Measurements from ENCODE around the gene TANC1.
"Not testable (repeated sequence)": the region's sequence is repeated elsewhere in the genome, so short reads cannot be mapped to it uniquely, and the experiment has no call there.

Gene TANC1

DNA sequence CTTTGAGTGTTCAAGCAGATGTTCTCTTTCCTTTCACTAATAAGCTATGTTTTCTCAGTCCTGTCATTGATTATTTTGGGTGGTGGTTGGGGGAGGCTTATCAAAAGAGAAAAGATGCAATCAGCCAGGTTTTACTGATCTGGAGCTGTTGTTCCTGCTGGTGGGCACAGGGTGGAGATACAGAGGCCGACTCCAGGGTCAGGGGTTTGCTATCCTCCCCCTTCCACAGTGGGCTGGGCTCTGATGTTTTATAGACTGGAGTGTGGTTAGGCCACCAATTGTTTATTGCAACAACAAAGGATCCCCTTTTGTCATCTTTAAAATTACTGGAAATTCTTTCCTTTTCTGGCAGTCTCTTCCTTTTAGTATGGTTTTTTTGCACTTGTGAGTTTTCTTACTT, 120.5 kb downstream of the TANC1 start:
- no peak for DNase-seq (ENCODE audit: low read depth, low spot score)

DNA sequence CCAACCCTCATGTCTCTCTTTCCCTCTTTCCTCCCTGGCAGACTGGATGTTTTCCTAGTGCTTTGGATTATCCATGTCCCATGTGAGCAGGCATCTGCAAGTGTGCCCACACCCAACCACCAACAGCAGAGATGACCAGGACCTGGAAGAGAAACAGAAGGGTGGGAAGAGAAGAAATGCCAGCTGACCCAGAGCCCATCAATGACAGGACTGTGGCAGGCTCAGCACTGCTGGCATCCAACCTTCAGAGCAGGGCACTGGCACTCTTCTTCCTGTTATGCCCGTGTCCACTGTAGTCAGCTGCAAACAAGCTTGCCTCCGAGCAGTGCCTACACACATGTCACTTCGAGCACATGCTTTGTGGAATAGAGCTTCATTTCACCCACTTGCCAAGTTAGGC, 121.1 kb downstream of the TANC1 start:
- no peak for DNase-seq (ENCODE audit: low read depth, low spot score)

DNA sequence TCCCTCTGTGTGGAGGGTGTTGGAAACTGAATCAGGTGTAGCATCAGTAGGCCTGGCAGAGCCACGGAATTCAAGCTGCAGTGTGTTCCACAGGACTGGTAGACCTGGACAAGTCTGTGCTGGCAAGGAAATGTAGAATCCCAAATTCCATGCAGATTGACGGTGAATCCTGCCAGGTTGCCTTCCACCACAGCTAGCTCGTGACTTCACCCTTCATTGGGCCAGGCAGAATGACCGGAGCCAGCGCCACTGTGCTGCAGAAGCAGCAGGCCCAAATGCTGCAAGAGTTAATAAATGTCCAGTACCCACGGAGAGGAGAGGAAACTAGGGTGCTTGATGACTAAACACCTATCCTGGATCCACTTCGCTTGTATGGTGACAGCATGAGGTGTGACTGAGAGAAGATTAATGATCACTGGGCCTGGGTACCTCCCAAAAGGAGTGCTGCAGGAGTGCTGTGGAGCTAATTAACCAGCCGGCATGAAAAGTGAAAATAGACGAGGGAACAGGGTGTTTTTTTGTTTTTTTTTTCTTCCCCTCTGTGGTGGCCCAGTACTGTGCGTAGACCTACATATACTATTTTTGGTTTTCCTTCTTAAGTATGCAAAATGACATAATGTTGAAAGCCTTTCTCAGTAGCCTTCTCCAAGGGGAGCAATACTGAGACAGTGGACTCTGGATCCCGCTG, 122.2 kb downstream of the TANC1 start:
- DNase-seq (ENCODE audit: low read depth, low spot score), result no peak

DNA sequence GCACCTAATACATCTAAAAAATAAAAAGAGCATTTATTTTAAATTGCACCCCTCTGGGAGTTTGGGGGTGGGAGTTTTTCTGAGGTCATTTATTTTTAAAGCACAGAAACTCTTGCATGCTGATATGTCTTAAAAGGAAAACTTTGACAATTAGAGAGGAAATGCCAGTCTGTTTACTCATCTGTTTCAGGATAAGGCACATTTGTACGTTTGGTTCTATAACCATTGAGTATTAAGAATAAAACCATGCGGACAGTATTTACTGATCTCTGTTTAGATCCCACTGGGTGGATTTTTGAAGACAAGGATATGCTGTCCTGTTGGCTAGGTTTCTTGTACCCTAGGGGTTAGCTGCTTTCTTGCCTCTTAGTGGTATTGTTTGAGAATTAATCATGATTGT, 122.9 kb downstream of the TANC1 start:
- no peak for DNase-seq (ENCODE audit: low read depth, low spot score)

DNA sequence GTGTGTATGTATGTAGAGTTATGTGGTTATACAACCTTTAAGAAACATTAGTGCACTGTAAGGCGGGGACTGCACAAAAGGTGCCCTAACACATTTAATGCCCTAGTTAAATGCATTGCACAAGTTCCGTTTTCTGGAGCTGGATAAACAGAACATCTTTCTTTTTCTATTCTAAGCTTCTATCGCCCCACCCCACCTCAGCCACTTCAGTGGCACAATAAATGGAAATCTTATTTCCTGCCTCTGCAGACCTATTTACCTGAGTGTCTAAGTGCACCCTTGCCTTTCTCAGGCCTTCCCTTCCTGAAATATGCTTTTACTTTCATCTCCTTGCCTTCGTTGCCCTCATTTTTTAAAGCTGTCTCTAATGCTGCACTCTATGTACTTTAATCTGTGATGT, 123.5 kb downstream of the TANC1 start:
- DNase-seq (ENCODE audit: low read depth, low spot score), result no peak

DNA sequence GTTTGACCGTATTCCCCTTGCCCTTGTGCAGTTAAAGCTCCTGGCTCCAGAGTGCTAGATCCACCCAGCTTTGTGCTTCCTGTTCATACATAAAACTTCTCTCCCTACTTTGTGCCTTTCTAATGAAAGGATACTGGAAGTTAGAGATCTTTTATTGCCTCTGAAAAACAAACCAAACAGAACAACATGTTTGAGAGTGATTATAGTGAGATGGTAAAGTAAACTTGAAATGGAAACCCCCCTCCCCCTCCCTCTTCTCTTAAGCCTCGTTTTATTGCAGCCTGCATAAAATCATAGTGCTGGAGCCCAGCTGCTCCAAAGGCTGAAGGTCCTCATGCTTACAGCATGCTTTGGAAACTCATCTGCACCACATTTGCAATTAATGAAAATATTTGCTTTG, 125.1 kb downstream of the TANC1 start:
- DNase-seq (ENCODE audit: low read depth, low spot score), result no peak

DNA sequence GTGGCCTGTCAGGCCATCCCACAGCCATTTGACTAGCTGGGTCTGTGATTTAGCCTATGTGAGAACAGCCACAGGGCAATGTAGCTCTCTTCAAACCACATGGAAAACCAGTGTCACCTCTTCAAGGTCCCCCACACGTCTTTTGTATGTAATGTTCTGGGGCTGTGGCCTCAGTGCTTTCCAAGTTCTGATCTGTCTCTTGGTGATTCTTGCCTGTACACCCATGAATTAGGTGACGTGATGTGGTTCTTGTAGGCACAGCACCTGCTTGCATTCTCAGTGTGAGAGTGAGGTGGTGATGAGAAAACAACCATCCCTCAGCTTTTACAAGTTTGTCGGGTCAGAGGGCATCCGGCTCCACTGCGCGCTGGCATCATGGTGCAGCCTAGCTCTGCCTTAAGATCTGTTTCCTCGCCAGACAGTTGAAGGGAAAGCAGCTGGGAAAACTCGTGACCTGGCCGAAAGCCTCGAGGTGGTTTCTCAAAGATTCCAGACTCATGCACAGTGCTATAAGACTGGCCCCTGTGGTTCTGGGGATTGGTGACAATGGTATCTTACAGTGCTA, 125.8 kb downstream of the TANC1 start:
- DNase-seq (ENCODE audit: low read depth, low spot score), result no peak

DNA sequence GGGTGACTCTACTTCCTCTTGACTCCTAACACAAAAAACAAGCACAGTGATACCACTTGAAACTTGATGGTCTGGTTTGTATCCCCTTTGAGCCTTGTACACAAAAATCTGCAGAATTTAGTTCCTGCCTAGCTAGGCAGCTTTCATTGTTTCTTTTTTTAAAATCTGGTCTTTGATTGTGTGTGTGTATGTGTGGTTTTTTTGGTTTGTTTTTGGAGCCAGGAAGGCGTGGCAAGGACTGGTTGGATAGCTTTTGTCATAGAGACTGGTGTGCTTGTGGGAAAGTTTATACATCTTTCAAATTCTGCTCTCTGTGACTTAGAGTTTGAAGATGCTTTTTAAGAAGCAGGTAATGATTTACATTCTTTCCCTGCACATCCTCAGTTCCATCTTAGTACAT, 127.4 kb downstream of the TANC1 start:
- no peak for DNase-seq (ENCODE audit: low read depth, low spot score)

DNA sequence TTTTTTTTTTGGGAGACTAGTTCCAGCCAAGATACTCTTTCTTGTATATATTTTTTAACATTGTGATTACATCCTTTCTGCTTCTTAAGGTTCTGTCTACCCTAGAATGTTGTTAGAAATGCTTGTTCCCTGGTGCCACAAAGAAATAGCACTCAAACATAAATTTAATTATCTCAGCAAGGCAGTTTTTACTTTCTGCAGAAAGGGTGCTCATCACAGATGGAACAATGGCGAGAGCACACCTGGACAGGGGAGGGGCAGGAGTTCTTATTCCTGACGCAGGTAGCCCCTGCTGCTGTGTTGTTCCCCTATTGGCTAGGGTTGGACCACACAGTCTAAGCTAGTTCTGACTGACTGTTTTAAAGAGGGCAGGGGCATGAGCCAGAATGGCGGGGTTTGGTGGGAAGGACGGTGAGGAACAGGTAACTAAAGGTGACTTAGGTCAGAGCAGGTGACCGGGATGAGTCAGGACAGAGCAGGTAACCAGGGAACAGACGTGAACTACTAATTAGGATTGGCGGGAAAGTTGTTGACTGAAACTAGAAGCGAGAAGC, 127.9 kb downstream of the TANC1 start:
- DNase-seq (ENCODE audit: low read depth, low spot score), result not testable (repeated sequence)

DNA sequence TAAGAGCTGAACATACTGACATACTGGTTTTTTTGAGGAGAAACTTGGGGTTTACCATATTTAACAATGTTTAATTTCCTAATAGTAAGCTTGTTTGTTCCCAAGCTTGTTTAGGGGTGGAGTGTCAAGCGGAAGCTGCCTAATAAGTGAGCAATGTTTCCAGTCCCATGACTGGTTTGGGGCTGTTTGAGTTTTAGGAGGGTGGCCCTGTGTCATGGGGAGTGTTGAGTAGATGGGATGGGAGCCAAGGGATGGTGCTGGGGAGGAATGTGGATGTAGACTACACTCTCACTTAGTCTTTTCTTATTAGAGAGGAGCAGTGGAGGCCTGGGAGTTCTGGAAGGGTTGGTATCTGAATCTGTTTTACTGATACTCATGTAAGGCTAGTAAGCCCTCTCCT, 128.5 kb downstream of the TANC1 start:
- DNase-seq (ENCODE audit: low read depth, low spot score), result no peak

DNA sequence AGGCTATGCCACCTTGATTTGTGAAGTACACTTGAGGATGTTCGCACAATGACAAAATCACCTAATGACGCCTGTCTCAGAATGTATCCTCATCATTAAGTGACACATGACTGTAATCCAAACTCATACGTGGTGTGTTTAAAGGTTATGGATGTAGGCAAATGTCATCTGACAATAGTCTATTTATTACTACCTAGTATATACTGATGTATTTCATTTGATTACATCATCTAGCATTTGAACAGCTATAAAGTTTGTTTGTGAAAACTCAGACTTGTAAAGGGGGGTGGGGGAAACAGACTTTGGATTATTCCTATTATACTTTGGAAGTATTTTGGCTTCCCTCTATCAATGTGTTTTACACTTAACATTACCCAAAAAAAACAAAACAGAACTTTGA, 129.9 kb downstream of the TANC1 start:
- DNase-seq (ENCODE audit: low read depth, low spot score), result no peak

DNA sequence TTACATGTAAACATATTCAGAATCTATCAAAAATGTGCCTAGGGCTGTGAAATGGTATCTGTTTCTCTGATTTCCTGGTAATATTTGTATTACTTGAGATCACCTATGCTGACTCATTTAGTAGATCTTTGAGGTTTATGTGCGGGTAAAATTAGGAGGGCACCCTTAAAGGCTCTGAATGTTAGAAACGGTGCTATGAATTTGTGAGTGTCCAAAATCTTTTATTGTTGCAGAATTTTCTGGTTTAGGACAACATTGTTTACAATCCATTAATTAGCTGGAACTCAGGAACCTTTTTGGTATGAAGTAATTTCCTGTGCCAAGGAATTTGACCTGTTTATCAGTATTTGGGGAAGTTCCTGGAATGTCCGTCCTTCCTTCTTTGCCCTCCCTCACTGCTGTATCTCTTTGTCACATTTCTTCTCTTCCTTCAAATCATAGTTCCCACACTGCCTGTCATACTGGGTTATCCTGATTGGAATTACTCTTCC, 130.5 kb downstream of the TANC1 start:
- no peak for DNase-seq (ENCODE audit: low read depth, low spot score)

DNA sequence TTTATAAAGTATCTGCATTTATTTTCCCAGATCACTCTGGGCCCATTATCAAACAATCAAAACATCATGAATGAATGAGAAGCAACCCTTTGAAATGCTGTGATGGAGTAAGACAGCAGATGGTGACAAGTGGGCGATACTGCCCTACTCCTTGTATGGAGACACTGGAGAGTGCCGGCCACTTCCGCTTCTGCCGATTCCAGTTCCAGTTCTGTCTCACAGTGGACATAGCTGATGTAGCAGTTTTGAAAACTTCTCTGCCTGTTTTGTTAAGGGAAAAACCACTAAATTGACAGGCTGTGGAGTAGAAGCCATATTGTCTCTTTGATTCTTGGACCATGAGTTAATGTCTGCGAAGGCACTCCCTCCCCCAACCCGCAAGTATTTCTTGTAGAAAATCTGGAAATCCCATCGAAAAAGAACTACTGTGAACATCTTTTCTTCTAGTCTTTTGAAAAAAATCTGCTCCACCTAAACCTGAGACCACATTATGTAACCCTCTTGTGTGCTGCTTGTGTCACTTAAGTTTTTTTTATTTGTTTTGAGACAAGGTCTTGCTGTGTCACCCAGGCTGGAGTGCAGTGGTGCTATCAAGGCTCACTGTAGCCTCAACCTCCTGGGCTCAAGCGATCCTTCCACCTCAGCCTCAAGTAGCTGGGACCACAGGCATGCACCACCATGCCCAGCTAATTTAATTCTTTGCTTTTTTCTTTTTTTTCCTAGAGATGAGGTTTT, 133.5 kb downstream of the TANC1 start:
- DNase-seq (ENCODE audit: low read depth, low spot score), result no peak

DNA sequence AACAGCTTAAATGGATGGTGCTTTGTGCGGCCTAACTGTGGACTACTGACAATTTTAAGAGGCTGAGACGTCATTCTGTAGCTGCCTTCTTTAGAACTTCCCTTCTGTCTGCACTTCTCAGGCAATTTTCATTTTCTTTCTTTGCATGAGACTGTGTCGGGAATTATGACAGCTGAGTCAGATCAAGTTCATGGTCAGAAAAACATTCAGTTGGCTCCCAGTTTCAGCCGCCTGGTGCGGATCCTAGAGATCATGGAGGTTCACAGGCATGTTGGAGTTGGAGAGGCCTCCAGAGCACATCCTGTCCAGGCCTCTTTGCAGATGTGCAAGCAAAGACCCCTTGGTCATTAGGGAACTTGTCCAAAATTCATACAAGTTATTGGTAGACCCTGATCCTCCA, 135.0 kb downstream of the TANC1 start:
- DNase-seq (ENCODE audit: low read depth, low spot score), result no peak

DNA sequence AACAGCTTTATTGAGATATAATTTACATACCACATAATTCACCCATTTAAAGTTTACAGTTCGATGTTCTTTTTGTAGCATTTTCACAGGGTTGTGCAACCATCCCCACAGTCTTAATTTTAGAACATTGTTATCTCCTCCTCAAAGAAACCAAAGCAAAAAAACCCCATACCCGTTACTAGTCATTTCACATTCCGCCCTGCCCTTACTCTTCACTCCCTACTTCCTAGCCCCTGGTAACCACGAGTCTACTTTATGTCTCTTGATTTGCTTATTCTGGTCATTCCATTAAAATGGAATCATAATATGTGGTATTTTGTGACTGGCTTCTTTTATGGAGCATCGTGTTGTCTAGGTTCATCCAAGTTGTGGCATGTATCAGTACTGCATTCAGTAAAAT, 137.7 kb downstream of the TANC1 start:
- DNase-seq (ENCODE audit: low read depth, low spot score), result no peak

DNA sequence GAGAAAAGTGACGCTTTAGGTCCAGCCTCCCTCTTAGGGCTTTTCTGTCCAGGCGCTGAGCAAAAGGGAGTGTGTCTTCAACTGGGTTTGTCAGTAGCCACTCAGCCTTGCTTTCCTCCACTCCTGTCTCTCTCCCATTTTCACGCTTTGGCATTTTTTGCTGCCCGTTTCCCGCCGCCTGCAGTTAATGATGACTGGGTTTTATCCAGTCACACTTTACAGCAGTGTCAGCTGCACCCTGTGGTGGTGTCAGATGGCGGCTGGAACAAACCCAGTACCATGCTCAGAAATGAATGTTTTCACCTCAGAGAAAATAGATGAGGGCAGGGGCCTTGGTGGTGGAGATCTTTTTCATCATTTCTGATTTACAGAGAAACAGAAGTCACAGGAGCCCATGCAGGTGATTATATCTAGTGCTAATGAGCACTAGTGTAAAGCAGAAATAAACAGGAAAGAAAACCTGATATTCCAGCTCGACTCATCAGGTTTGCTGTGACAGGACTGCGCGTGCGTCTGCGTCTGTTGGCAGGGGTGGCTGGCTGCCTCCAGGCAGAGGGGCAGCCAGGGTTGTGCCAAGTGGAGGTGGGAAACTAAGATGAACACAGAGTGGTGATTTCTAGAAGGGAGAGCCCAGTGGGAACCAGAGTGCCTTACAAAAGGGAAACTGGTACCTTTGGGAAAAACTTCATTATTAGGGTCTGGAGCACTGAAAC, 139.9 kb downstream of the TANC1 start:
- DNase-seq (ENCODE audit: low read depth, low spot score), result no peak

DNA sequence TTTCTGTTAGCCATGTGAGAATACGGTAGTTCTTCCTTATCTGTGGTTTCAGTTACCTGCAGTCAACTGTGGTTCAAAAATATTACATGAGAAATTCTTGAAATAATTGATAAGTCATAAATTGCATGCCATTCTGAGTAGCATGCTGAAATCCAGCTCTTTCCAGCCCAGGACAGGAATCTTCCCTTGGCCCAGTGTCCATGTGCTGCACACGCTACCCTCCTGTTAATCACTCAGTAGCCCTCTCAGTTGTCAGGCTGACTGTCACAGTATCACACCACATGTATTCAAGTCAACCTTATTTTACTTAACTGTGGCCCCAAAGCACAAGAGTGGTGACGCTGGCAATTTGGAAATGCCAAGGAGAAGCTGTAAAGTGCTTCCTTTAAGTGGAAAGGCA, 141.1 kb downstream of the TANC1 start:
- no peak for DNase-seq (ENCODE audit: low read depth, low spot score)

DNA sequence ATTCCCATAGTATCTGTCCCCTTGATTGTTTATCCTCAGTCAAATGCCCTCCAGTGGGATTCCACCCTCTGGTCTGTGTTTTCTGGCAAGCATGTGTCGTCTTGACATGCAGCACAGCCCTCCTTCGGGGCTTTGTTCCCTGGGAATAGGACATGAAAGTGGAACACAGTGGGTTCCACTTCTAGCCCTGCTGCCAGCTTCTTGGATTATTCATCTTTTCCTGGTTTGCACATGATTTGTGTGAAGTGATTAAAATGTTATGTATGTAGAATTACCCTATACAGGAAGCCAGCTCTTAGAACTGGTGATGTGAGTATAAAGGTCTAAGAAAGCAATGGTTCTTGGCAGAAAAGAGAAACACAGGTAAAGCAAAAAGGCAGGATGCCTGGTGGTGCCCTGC, 142.3 kb downstream of the TANC1 start:
- no peak for DNase-seq (ENCODE audit: low read depth, low spot score)

DNA sequence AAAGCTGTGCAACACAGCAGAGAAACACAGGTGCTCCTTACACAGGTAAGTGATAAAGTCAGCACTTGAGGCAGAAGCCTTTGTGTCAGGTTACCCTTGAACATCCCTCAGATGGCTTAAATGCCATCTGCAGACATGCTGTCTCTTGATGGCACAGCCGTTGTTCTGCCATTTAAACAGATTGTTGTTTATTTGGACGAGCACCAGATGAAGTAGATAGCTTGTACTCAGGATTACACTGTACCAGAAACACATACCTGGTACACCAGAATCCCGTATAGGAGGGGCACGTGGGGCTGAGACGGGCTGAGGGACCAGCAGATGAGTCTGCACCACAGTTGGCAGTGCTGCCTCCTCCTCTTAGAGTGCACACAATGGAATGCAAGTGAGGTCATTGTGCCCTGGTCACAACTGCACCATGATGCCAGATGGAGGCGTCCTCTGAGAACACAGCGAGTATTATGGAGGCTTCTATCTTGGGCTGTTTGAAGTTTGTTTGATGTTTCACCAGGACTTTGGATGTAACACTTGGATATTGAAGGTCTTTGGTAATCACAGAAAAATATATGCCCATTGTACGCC, 143.0 kb downstream of the TANC1 start:
- no peak for DNase-seq (ENCODE audit: low read depth, low spot score)

DNA sequence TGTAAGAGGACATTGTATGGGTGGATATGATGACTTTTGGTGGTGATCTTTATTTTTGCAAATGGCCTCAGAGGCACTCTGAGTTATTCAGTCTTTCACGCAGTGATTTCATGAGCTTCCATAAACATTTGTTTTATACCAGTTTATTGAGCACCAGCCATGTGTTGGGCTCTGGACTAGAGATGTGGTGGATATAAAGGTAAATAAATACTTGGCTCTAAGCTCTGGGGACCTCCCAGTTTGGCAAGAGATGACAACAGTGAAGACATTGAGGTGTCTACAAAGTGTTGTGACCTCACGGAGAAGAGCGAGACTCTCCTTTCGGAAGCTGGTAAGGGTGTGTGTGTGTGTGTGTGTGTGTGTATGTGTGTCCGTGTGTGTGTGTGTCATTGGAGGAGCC, 146.4 kb downstream of the TANC1 start:
- DNase-seq (ENCODE audit: low read depth, low spot score), result no peak

DNA sequence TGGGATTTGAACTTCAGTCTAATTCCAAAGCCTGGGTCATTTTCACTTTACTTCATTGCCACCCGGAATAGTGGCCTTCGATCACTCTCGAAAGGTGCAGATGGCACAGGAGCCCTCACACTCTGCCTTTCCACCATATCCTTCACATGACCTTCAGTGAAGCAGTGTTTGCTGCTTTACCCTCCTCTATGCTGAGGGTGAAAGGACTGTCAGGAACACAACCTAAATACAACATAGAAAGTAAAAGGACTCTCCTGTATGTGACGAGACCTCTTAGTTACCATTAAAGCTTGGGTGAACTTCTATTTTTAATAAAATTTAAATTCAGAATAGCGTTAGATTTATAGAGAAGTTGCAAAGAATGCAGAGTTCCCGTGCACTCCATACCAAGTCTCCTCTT, 148.5 kb downstream of the TANC1 start:
- no peak for DNase-seq (ENCODE audit: low read depth, low spot score)

DNA sequence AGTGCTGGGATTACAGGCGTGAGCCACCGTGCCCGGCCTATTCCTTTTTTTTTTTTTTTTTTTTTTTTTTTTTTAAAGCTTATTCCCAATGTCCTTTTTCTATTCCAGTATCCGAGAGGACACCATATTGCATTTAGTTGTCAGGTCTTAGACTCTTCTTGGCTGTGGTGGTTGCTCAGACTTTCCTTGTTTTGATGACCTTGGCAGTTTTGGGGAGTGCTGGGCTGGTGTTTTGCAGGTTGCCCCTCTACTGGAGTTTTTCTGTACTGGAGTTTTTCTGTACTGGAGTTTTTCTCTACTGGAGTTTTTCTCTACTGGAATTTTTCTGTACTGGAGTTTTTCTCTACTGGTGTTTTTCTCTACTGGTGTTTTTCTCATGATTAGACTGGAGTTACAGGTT, 149.2 kb downstream of the TANC1 start:
- no peak for DNase-seq (ENCODE audit: low read depth, low spot score)
